AG08396 (cell line): ENCODE measurements around the gene USP32.
"Not testable (repeated sequence)": the region's sequence is repeated elsewhere in the genome, so short reads cannot be mapped to it uniquely, and the experiment has no call there.

Experiments
- DNase-seq: peaks from one replicate; pipeline ENCODE4 v3.0.0; 2012; ENCODE audit warnings: low spot score, mixed read lengths

Gene USP32

DNA sequence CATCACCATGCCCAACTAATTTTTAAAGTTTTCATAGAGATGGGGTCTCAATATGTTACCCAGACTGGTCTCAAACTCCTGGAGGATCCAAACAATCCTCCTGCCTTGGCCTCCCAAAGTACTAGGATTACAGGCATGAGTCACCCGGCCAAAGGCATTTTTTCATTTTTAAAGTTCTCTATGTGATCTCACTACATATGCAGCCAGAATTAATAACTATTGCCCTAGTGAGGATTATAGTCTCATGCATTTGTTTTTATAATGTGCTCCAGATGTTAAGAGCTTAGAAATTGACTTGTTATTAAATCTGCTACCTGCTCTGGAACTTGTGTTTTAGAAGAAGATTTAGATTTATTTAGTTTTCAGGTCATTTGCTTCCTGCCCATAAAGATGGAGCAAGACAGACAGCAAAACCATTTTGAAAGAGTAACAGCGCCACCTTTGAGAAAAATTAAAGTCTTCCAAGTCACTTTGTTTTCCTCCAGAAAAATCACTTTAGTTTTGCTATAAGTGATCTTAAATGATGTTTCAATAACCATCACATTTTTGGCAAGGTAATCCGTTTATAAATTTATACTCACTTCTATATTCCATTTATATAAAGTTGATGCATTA is 162.6 kb downstream of the USP32 start:
- no peak for DNase-seq

DNA sequence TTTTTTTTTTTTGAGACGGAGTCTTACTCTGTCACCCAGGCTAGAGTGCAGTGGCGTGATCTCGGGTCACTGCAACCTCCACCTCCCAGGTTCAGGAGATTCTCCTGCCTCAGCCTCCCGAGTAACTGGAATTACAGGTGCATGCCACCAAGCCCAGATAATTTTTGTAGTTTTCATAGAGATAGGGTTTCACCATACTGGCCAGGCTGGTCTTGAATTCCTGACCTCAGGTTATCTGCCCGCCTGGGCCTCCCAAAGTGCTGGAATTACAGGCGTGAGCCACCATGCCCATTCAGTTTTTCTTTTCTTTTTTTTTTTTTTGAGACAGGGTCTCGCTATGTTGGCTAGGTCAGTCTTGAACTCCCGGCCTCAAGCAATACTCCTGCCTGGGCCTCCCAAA is 164.7 kb downstream of the USP32 start:
- DNase-seq, result not testable (repeated sequence)

DNA sequence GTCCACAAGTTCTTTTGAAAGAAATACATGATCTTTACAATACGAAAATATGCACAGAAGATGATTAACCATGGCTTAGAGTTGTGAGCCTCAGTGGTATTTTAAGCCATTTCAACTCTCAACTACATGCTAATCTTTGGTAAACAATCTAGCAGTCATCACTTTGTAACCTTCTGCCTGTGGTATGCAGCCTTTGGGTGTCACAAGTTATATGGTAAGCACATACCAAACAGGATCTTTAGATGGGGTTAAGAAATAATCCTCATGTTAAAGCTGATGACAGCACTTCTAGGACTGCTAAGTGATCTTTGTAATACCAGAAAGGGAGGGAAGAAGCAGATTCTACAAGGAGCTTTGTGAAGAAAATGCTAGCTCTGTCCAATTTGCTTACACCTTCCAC is 167.9 kb downstream of the USP32 start:
- DNase-seq, result no peak

DNA sequence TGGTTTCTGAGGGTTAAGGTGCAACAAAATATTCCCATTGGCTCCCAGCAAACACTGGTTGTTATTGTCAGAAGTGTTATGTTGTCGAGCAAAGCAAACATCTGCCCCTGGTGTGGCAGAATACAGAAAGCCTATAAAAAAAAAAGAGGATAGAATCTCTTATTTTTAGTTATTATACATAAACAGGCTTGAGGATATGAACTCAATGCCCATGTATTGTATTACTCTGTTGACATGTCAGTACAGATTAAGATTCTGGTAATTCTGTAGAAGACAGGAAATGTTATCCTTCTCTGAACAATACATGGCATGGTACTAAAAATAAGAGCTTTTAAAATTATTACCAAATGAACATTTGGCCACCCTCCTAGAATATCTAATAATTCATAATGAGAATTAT is 168.5 kb downstream of the USP32 start:
- DNase-seq, result no peak

DNA sequence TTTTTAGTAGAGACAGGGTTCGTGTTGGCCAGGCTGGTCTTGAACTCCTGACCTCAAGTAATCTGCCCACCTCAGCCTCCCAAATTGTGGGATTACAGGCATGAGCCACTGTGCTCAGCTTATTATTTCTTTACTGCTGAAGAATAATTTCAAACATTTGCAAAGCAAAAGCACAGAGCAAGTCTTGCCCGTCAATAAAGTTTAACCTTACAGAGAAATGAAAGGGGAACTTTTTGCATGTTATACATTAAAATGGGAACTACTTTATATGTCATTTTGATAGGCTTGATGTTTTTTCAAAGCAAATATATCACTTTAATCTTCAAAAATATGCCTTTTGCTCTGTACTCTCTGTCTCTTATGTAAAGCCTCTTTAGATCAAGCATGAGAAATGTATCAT is 173.2 kb downstream of the USP32 start:
- not testable (repeated sequence) for DNase-seq

DNA sequence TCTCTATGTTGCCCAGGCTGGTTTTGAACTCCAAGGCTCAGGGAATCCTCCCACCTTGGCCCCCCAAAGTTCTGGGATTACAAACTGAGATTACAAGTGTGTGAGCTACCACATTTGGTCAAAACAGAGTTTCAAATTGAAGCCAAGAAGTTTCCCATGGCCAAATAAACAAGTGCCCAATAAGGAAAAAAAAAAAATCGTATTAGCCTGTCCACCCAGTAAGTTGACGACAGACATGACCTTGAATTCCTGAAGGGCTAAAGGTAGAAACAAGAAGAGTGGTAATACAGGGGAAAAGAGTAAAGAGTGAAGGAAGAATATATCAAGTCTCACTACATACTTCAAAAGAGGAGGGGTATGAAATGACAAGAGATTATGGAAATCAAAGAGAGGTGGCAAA is 176.0 kb downstream of the USP32 start:
- DNase-seq, result not testable (repeated sequence)

DNA sequence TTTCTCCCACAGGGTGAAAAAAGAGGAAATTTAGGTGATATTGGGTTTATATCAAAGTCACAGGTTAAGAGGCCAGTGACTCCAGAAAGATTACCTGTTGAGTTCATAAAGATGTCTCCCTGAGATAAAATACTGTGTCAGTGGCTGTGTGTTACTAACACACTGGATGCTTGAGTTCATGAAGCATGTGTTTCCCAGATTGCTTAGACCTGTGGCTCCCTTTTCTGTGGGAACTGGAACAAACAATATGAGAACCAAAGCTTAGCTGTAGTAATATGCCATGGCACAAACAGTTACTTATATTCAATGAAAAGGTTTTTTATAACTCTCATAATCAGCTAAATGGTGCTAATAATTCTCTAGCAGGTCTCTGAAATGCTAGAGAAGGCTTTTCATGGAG is 180.7 kb downstream of the USP32 start:
- DNase-seq, result not testable (repeated sequence)

- DNase-seq, result not testable (repeated sequence)
Observed at GRCh38 chr17:60208302-60208701, 183.6 kb downstream of the USP32 start.

GRCh38 chr17:60205782-60206181 is 186.2 kb downstream of the USP32 start:
- not testable (repeated sequence) for DNase-seq

DNA sequence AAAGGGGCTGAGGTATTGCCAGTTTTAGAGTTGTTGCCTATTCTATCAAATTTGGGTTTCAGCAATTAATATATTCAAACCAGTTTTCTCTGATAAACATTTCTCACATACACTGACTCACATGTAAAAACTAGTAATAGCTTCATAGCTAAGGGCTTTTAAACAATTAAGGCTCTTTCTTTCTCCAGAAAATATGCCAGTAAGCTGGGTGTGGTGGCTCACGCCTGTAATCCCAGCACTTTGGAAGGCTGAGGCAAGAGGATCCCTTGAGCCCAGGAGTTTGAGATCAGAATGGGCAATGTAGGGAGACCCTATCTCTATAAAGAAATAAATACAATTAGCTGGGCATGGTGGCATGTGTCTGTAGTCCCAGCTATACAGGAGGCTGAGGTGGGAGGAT is 193.3 kb downstream of the USP32 start:
- DNase-seq, result not testable (repeated sequence)

GRCh38 chr17:60194141-60194540 is 197.8 kb downstream of the USP32 start:
- DNase-seq, result not testable (repeated sequence)

- DNase-seq, result no peak
Observed at GRCh38 chr17:60193482-60193881, 198.5 kb downstream of the USP32 start.

DNA sequence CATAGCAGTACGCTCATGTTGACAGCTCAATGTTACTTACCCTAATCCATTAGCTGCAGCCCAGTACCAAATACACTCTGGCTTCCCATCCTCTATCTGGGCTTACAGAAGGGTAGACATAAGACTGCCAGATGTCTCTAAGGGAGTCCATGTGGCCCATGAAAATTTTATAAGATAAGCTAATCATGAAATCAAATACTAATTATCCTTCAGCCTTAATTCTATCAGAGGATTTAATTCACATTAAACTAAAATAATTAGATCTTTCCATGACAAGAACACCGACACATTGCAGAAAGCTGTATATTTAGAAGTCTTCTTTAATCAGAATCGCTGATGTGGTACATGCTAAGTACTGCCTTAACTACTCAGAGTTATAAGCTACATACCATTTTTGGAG is 198.9 kb downstream of the USP32 start:
- DNase-seq, result not testable (repeated sequence)

DNA sequence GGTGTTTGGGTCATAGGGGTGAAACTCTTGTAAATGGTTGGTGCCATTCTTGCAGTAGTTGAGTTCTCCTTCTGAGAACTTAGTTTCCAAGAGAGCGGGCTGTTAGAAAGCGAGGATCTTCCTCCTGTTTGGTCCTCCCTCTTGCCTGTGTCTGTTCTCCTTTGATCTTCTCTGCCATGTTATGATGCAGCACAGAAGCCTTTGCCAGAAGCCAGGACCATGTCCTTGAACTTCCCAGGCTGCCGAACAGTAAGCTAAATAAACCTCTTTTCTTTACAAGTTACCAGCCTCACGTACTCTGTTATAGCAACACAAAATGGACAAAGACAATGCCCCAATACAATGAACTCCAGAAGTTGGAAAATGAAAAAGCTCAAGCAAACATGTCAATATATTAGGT is 201.9 kb downstream of the USP32 start:
- DNase-seq, result not testable (repeated sequence)

DNA sequence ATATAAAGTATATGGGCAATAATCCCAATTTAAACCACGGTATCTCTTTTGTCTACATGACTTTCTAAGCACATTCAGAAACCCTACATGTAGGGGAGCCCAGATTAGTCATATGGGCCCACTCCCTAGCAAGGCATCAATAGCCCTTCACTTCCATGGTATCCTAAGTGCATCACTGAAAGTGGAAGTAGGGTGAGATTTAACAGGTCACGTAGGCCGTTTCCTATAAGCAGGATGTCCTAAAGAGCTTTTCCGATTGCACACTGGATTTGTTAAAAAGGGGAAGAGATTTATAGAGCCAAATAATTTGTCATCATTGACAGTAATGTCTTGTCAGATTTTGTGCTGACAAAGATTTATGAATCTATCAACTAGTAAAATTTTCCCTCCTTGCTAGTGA is 203.2 kb downstream of the USP32 start:
- no peak for DNase-seq

- not testable (repeated sequence) for DNase-seq
Observed at GRCh38 chr17:60186846-60187745, 204.8 kb downstream of the USP32 start.

DNA sequence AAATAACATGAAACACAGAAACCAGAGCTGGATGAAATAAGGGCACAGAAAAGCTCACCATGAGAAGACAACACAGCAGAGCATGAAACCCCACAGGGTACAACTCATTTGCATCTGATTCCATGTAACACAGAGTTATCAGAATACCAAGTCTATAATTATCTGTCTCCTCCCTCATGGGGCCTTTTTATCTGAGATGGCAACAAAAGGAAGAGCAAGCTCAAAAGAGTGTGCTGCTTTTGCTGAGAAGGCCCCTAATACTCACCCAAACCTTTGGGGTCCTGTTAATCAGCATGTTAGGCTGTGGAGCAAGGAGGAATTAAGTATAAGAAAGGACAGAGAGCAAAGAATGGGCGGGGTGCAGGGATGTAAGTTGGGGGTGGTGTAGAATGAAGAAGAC is 205.6 kb downstream of the USP32 start:
- not testable (repeated sequence) for DNase-seq

DNA sequence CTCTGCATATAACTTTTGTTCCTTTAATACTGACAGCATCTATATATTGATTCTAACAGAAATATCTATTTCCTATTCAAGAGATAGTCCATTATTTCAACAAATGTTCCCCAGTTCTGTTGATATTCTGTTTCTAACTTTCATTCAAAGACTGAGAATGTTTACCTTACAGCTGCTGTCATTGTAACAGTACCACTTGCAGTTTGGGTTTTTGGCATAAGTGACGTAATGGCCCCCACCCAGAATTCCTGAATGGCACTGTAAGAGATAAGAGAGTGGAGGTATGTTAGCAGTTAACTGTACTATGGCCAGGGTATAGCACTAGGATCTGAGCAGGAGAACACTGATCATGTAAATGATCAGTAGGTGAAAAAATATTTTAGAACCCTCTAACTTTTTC is 211.6 kb downstream of the USP32 start:
- not testable (repeated sequence) for DNase-seq

DNA sequence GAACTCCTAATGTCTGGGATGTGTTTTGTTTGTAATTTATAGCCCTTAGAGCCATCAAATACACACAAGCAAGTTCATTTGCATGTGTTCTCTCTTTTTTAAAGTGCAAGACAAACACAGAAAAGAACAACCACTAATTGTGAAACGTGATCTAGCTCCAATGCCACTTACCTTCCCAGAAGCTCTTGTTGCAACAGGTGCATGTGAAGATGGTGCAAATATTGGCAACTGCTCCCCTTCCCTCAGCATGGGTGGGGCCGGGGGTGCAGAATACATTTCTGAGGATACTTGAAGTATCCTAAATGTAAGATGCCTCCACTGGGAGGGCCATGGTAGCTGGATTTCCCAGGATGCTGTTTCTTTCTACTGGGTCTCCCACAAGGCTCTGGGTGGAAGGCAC is 213.8 kb downstream of the USP32 start:
- not testable (repeated sequence) for DNase-seq

DNA sequence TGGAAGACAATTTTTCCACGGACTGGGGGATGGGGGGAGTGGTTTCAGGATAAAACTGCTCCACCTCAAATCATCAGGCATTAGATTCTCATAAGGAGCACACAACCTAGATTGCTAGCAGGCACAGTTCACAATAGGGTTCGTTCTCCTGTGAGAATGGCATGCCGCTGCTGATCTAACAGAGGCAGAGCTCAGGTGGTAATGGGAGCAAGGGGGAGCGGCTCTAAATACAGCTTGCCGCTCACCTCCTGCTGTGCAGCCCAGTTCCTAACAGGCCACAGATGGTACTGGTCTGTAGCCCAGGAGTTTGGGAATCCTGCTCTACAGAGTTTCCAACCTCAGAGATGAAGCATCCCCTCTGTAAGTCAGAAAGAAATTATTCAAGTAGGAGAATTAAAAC is 215.2 kb downstream of the USP32 start:
- not testable (repeated sequence) for DNase-seq

DNA sequence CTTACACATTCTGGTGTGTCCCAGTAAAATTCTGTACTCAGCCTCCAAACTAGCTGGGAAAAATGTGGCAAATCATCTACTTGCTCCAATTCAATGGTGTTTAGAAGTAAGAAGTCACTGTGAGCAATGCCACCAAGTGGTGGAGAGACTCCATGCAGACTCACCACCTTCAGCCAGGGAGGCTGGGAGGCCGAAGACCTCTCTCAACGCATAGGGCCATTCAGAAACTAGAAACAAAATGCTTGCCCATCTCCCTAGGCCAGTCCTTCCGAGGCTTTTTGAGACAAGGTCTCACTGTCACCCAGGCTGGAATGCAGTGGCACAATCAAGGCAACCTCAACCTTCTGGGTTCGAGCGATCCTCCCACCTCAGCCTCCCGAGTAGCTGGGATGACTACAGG is 217.2 kb downstream of the USP32 start:
- DNase-seq, result not testable (repeated sequence)

GRCh38 chr17:60174035-60174434 is 217.9 kb downstream of the USP32 start:
- DNase-seq, result no peak

DNA sequence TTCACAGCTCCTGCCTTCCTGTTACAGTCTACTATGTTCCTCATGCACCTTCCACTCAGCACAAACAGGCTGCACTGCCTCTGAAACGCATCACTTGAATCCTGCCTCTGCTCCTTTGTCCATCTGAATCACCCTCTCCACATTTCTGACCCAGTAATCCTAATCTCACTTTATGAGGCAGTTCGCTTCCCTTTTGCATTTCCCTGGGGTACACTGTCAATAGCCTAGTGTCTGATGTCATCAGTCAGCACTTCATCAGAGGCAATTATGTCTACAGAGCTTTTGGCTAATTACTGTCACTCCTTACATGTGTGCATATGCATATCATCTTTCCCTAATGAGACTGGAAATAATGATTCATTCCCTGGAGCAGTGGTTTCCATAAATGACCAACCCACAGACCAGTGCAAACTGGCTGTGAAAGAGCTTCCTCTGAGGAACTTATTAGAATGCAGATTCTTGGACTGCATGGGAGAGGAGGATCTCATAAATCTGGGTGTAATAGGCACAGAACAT is 218.6 kb downstream of the USP32 start:
- no peak for DNase-seq
